ENCODE measurements around the gene PGLYRP3.

DNA sequence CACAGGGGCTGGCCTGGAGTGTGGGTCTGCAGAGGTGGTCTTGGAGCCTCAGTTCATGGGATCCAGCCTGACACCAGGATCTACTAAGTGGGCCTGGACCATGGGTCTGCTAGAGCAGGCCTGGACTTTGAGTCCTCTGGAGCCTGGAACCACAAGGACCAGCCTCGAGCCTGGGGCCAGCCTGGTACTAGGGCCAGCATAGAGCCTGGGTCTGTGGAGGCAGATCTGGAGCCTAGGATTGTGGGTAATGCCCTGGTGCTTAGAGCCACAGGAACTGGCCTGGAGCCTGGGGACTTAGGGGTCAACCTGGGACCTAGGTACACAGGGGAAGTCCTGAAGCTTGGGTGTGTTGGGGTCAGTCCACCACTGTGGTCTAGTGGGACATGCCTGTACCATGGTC lies 40.6 kb downstream of the PGLYRP3 start:
- TF ChIP-seq EP300 (conservative IDR thresholded peaks at IDR 0.05; ENCODE audit: poor library complexity, severe bottlenecking) (no peak), MXI1 (conservative IDR thresholded peaks at IDR 0.05; ENCODE audit: poor library complexity, severe bottlenecking) (no peak), RAD21 (conservative IDR thresholded peaks at IDR 0.05) (no peak)
